GM12878 (cell line): ENCODE measurements around the gene YAE1. TPM values are rescaled to one million over a fixed set of nuclear protein-coding genes. Genes with fewer than 3 reads are reported as not detected.

Experiments used
- ATAC-seq: fragments of 200-7000 bp; cut with Tn5 transposase; 3 replicates; pipeline ENCODE4 v1.9.1; 2020; ENCODE audit warnings: mild to moderate bottlenecking, moderate library complexity
- BruUV-seq: library from RNA; stranded (reverse); fragments of 400-500 nt; replicated peaks from 2 replicates; lab custom pipeline; 2021; lab: Mats Ljungman, UMichigan
- CTCF ChIA-PET: fragments of 300-600 bp; sonication (Branson Sonifier 250); formaldehyde crosslinking; extraction: SDS; loops from one replicate; lab custom pipeline; 2021; ENCODE audit warnings: inconsistent platforms; lab: Yijun Ruan, JAX
- POLR2A ChIA-PET: fragments of 350-600 bp; formaldehyde crosslinking; extraction: SDS; loops from one replicate; lab custom pipeline; 2021; ENCODE audit warnings: inconsistent platforms; lab: Charles Lee
- RAD21 ChIA-PET: fragments of 300-600 bp; sonication (Branson Sonifier 250); formaldehyde crosslinking; loops from one replicate; lab custom pipeline; 2023; ENCODE audit warnings: antibody characterized with exemption; ENCODE audit not compliant: unreplicated experiment; lab: Charles Lee
- SMC1A ChIA-PET: fragments of 300-600 bp; sonication (Branson Sonifier 250); formaldehyde crosslinking; loops from one replicate; lab custom pipeline; 2023; ENCODE audit not compliant: unreplicated experiment, uncharacterized antibody; lab: Charles Lee
- DNase-seq: peaks from one replicate; pipeline ENCODE4 v3.0.0-alpha.2; 2011; ENCODE audit warnings: low read depth, low spot score
- FAIRE-seq: peaks from 3 replicates; lab custom pipeline; 2011; peaks lifted over from hg19 to GRCh38; lab: Jason Lieb, UNC
- H2AFZ ChIP-seq: 2 replicates; pipeline ENCODE4 v1.6.0; 2011; ENCODE audit warnings: low read depth, low read length, control low read depth; ENCODE audit not compliant: control insufficient read depth
- H3K27ac ChIP-seq: 2 replicates; pipeline ENCODE4 v1.5.1; 2011; ENCODE audit warnings: control low read depth; ENCODE audit not compliant: control insufficient read depth, insufficient read depth
- H3K27me3 ChIP-seq, 2 experiments: replicated peaks in 1 of 2; 2 replicates each; pipeline versions ENCODE4 v1.6.0 to v1.6.1; 2011; ENCODE audit warnings: low read length in 1 of 2; ENCODE audit not compliant: control insufficient read depth in 2 of 2, insufficient read depth in 2 of 2
- H3K36me3 ChIP-seq, 2 experiments: 2 replicates each; pipeline ENCODE4 v1.5.1; 2011; ENCODE audit warnings: low read length in 1 of 2; ENCODE audit not compliant: control insufficient read depth in 2 of 2, insufficient read depth in 2 of 2
- H3K4me1 ChIP-seq: 2 replicates; pipeline ENCODE4 v1.6.1; 2011; ENCODE audit warnings: mild to moderate bottlenecking, low read length, moderate library complexity, mixed read lengths; ENCODE audit not compliant: control insufficient read depth, insufficient read depth
- H3K4me2 ChIP-seq: 2 replicates; pipeline ENCODE4 v1.6.0; 2011; ENCODE audit warnings: control low read depth; ENCODE audit not compliant: control insufficient read depth, insufficient read depth
- H3K4me3 ChIP-seq: fragments of 200-600 bp; sonication (generic); 2 replicates; pipeline ENCODE4 v1.5.1; 2016
- H3K79me2 ChIP-seq: 2 replicates; pipeline ENCODE4 v1.6.0; 2011; ENCODE audit warnings: low read length; ENCODE audit not compliant: control insufficient read depth, insufficient read depth
- H3K9ac ChIP-seq: 2 replicates; pipeline ENCODE4 v1.8.0; 2011; ENCODE audit warnings: low read length, control low read depth, mixed read lengths; ENCODE audit not compliant: control insufficient read depth, insufficient read depth
- H3K9me3 ChIP-seq: replicated peaks from 3 replicates; pipeline ENCODE4 v1.5.1; 2011; ENCODE audit warnings: mild to moderate bottlenecking, low read length; ENCODE audit not compliant: control insufficient read depth, insufficient read depth
- H4K20me1 ChIP-seq: 2 replicates; pipeline ENCODE4 v1.6.0; 2011; ENCODE audit not compliant: control insufficient read depth, insufficient read depth
- HDGF ChIP-seq: fragments of 450-650 bp; IDR thresholded peaks from 2 replicates; pipeline ENCODE4 v1.6.1; 2016; ENCODE audit warnings: antibody characterized with exemption
- IKZF1 ChIP-seq: fragments of 450-650 bp; conservative IDR thresholded peaks from 2 replicates; pipeline ENCODE4 v1.6.1; 2017; ENCODE audit warnings: antibody characterized with exemption, mild to moderate bottlenecking
- IRF3 ChIP-seq: fragments of 450-650 bp; IDR thresholded peaks from 2 replicates; pipeline ENCODE4 v1.6.1; 2014; ENCODE audit warnings: mild to moderate bottlenecking
- MEF2B ChIP-seq: fragments of 450-650 bp; IDR thresholded peaks from 2 replicates; pipeline ENCODE4 v1.6.1; 2018; ENCODE audit warnings: mild to moderate bottlenecking, moderate library complexity; ENCODE audit not compliant: partially characterized antibody, poor library complexity, severe bottlenecking
- MTA2 ChIP-seq: fragments of 450-650 bp; IDR thresholded peaks from 2 replicates; pipeline ENCODE4 v1.6.1; 2016; ENCODE audit warnings: low read depth, mild to moderate bottlenecking, moderate library complexity
- PRDM15 ChIP-seq: fragments of 450-650 bp; formaldehyde crosslinking; IDR thresholded peaks from 2 replicates; pipeline ENCODE4 v1.4.0; 2020; ENCODE audit warnings: mild to moderate bottlenecking, moderate library complexity
- TARDBP ChIP-seq: IDR thresholded peaks from 2 replicates; pipeline ENCODE4 v1.6.1; 2016; ENCODE audit warnings: borderline replicate concordance
- TCF3 ChIP-seq: IDR thresholded peaks from 2 replicates; pipeline ENCODE4 v1.6.1; 2012; ENCODE audit warnings: low read depth, mild to moderate bottlenecking, low read length, borderline replicate concordance; ENCODE audit not compliant: insufficient read depth
- ZNF207 ChIP-seq: fragments of 450-650 bp; IDR thresholded peaks from 2 replicates; pipeline ENCODE4 v1.6.1; 2014; ENCODE audit warnings: antibody characterized with exemption, mild to moderate bottlenecking, borderline replicate concordance
- WGBS: methylation state at CpG from one replicate; pipeline ENCODE4 v1.1.6; 2016; ENCODE audit warnings: low lambda C conversion rate; ENCODE audit not compliant: insufficient replicate concordance, insufficient coverage; ENCODE audit errors: missing lambda C conversion rate; 5-methylcytosine and 5-hydroxymethylcytosine counted together
- in situ Hi-C: fragments of 300-500 bp; cut with MboI; formaldehyde crosslinking; loops from 9 replicates; pipeline ENCODE4 v1.14.3; 2018; ENCODE audit warnings: mixed read lengths
- intact Hi-C: fragments of 100-400 bp; cut with micrococcal nuclease; formaldehyde crosslinking; loops from one replicate; pipeline ENCODE4 v1.14.2; 2022; ENCODE audit not compliant: unreplicated experiment
- polyA plus RNA-seq, 11 experiments: library from polyadenylated mRNA; depleted of rRNA in 4 of 11; unstranded in 6 of 11; stranded (reverse) in 5 of 11; fragments of >200 nt; fragmentation: Nextera tagmentation in 4 of 11; fragmentation: Illumina TruSeq in 1 of 11; extraction: Ambion mirVana in 4 of 11; extraction: Trizol in 1 of 11; gene quantifications; 1 replicate in 1 of 11; 2 replicates in 10 of 11; pipeline versions ENCODE4 v1.2.1 to v1.2.3, GENCODE V29; 2011 to 2016; ENCODE audit warnings: inconsistent platforms in 2 of 11, missing spikeins in 2 of 11, low read depth in 1 of 11
- total RNA-seq, 4 experiments: library from RNA; depleted of rRNA in 3 of 4; stranded (reverse); fragments of >200 nt in 3 of 4; fragmentation: Illumina TruSeq in 1 of 4; extraction: Trizol in 1 of 4; gene quantifications; 2 replicates each; pipeline versions ENCODE4 v1.2.1 to v1.2.3, GENCODE V29; 2013 to 2021

The YAE1 gene
- total and polyA plus RNA-seq, 10 of the 15 experiments (the other 5 are each of a cell fraction or from before 2014, with no cell fraction given) = 13.5 to 35.8 (median 22.9) TPM

GRCh38 chr7:39560408-39560807, 5.8 kb upstream of the YAE1 start:
- intact Hi-C loops (no loop called here), in situ Hi-C loops (no loop called here)
- TF ChIP-seq TARDBP (no peak), IKZF1 (no peak), HDGF (no peak), MEF2B (no peak), IRF3 (no peak), TCF3 (no peak), MTA2 (no peak), ZNF207 (no peak), PRDM15 (CRISPR knock-in tag) (no peak)
- ATAC-seq (no peak), FAIRE-seq (no peak), DNase-seq (no peak)
- SMC1A ChIA-PET = interaction anchor here (0.7 kb wide), 1 partner anchor 9 kb away, joined by 3 read pairs; no protein-coding TSS in a partner anchor
- Histone ChIP-seq H3K27ac (no peak overlapping the region), H2AFZ (no peak overlapping the region), H3K4me3 (no peak overlapping the region), H3K4me1 (no peaks in the 10 kb centered on the region), H3K9ac (no peak overlapping the region), H3K9me3 (no peaks in the 10 kb centered on the region), H3K79me2 (no peaks in the 10 kb centered on the region), H3K36me3 (no peaks in the 10 kb centered on the region), H3K4me2 (no peak overlapping the region), H3K27me3 (no peaks in the 10 kb centered on the region), H4K20me1 (no peaks in the 10 kb centered on the region)
- WGBS = 0% methylated on average over 1 of the region's 1 CpG
- POLR2A ChIA-PET = no interaction called here
- no TSS peak for BruUV-seq
- RAD21 ChIA-PET = no interaction called here
- CTCF ChIA-PET = no interaction called here
